Left lung (tissue), 10 donors: ENCODE results near the gene CLUH. TPM values are rescaled to one million over a fixed set of nuclear protein-coding genes. Genes with fewer than 3 reads are reported as not detected.
A peak's percentile ranks its signal among the peaks of the same experiment; 100 is the strongest.

Experiments
- ATAC-seq: fragments of 200-7000 bp; cut with Tn5 transposase; one replicate; pipeline ENCODE4 v1.9.1; 2020; ENCODE audit warnings: moderate library complexity
- DNase-seq, 4 donors: peaks; one replicate each; pipeline ENCODE4 v3.0.0-alpha.2; 2013 to 2020
- H3K27ac ChIP-seq, 2 donors: fragments of 200-600 bp; sonication (generic) in 1 of 2; one replicate each; pipeline versions ENCODE4 v1.5.0 to v1.8.0; 2020 to 2021
- H3K27me3 ChIP-seq, 2 donors: fragments of 200-600 bp; sonication (generic) in 1 of 2; one replicate each; pipeline versions ENCODE4 v1.5.0 to v1.8.0; 2020 to 2021
- H3K36me3 ChIP-seq, 2 donors: fragments of 200-600 bp; sonication (generic) in 1 of 2; one replicate each; pipeline versions ENCODE4 v1.5.0 to v1.8.0; 2020 to 2021
- H3K4me1 ChIP-seq, 2 donors: fragments of 200-600 bp; one replicate each; pipeline ENCODE4 v1.8.0; 2021
- H3K4me3 ChIP-seq, 2 donors: fragments of 200-600 bp; sonication (generic) in 1 of 2; one replicate each; pipeline versions ENCODE4 v1.5.0 to v1.8.0; 2020 to 2021; ENCODE audit warnings: mild to moderate bottlenecking in 1 of 2
- H3K9me3 ChIP-seq, 2 donors: fragments of 200-600 bp; sonication (generic) in 1 of 2; one replicate each; pipeline versions ENCODE4 v1.5.0 to v1.8.0; 2020 to 2021
- intact Hi-C, 2 donors: fragments of 100-400 bp; cut with DNase I; formaldehyde crosslinking; loops; one replicate each; pipeline versions ENCODE4 v1.11.2 to v1.14.2; 2022
- polyA plus RNA-seq, 6 donors: library from polyadenylated mRNA; unstranded; fragments of 120-200 nt; gene quantifications; one replicate each; pipeline ENCODE4 v1.2.1, GENCODE V29; 2013; ENCODE audit not compliant: insufficient read length in 6 of 6
- total RNA-seq, 2 donors: library from RNA; stranded (reverse); fragmentation: NEBNext Ultra II Directional; extraction: Animal tissue kit (Norgen Biotek cat#: 25700); gene quantifications; one replicate each; pipeline ENCODE4 v1.2.1, GENCODE V29; 2021
- TF ChIP-seq, protein P1 (sequence below), 2 donors: fragments of 200-600 bp; sonication (generic) in 1 of 2; IDR thresholded peaks; one replicate each; pipeline versions ENCODE4 v1.5.0 to v1.8.0; 2021; ENCODE audit warnings: antibody characterized with exemption in 2 of 2
- donor health status: DM: no; HTN: yes; CAD: no.
- donor health status: DM: no; HTN: no; CAD: no.

Gene CLUH
- total and polyA plus RNA-seq, 8 donors: 20.9 to 71.8 (median 27.6) TPM

DNA sequence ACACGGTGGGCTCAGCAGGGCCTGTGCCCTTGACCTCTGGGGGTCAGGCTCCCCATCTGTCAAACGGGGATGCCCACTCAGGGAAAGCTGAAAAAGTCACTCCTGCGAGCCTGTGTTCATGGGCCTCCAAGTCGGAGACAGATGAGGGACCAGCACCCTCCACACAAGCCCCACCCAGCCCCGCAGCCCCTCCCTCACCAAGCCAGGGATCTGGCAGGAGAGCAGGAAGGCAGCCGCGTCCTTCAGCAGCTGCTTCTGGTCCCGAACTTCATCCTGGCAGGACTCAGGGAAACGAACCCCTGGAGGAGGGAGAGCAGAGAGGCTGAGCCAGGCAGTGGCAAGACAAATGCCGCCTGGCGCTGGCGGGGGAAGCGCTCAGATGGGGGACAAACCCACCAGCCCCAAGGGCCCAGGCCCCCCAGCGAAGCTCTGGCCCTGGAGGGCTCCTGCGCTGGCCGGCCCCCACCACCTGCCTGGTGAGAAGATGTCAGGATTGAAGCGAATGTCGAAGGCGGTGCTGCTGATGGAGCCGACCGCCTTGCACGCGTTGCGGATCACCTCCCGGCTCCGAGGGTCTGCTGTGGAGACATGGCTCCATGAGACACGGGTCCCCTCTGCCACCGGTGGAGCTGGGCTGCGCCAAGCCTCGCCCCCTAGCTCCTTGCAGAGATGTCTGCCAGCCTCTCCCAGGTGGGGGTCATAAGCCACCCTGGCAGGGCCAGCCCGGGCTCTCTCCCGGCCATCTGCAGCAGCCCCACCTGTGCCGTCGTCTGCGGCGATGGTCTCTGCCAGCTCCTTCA is 15.4 kb downstream of the CLUH start:
- Histone ChIP-seq H3K4me3 (no peak overlapping the region), H3K27me3 (no peaks in the 10 kb centered on the region), H3K36me3 (peaks cover 0 to 98% of the 10 kb centered on the region in 2 donors), H3K27ac (no peak overlapping the region), H3K4me1 (no peaks in the 10 kb centered on the region), H3K9me3 (no peaks in the 10 kb centered on the region)
- ATAC-seq (no peak), DNase-seq (peak in 2 of 4 donors; percentile 27 to 74)
- TF ChIP-seq, protein P1, sequence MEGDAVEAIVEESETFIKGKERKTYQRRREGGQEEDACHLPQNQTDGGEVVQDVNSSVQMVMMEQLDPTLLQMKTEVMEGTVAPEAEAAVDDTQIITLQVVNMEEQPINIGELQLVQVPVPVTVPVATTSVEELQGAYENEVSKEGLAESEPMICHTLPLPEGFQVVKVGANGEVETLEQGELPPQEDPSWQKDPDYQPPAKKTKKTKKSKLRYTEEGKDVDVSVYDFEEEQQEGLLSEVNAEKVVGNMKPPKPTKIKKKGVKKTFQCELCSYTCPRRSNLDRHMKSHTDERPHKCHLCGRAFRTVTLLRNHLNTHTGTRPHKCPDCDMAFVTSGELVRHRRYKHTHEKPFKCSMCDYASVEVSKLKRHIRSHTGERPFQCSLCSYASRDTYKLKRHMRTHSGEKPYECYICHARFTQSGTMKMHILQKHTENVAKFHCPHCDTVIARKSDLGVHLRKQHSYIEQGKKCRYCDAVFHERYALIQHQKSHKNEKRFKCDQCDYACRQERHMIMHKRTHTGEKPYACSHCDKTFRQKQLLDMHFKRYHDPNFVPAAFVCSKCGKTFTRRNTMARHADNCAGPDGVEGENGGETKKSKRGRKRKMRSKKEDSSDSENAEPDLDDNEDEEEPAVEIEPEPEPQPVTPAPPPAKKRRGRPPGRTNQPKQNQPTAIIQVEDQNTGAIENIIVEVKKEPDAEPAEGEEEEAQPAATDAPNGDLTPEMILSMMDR (IDR thresholded peaks at IDR 0.05): no peak
- intact Hi-C loops: no loop called here

DNA sequence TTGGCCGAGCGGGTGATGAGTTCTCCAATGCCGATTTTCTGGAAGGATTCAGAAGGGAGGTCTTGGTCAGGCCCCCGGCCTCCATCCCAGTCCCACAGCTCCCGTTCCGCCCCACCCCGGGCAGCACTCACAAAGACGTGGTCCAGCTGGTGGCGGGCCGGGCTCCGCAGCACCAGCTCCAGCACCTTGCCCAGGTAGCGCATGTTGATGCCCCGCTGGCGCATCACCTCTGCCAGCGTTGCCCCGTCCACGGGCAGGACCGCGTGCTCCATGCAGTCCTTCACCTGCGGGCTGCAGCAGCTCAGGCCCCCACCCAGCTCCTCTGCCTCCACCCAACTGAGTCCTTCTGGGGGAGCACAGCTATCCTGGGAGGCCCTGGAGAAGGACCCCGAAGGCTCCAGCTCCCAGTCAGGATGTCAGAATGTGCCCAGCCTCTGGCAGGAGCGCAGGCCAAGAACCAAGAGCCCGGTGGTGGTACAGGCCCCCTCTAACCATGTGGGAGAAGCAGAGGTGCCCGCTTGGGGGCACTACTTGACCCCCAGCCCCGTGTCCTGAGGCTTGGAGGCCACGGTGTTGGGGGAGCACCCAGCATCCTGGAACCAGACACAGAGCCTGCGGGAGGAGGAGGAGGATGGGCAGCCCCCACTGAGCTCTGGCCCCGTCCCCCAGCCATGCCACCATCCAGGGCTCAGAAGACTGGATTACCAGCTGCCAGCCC is 16.2 kb downstream of the CLUH start:
- no peaks in the 10 kb centered on the region for H3K9me3 ChIP-seq
- no peaks in the 10 kb centered on the region for H3K4me1 ChIP-seq
- intact Hi-C loops: no loop called here
- no peak overlapping the region for H3K27ac ChIP-seq
- H3K36me3 ChIP-seq: peaks cover 0 to 98% of the 10 kb centered on the region in 2 donors
- no peak overlapping the region for H3K4me3 ChIP-seq
- H3K27me3 ChIP-seq: no peaks in the 10 kb centered on the region
- ATAC-seq (no peak), DNase-seq (peak in 2 of 4 donors; percentile 27 to 69)
- TF ChIP-seq, protein P1 (IDR thresholded peaks at IDR 0.05): no peak

DNA sequence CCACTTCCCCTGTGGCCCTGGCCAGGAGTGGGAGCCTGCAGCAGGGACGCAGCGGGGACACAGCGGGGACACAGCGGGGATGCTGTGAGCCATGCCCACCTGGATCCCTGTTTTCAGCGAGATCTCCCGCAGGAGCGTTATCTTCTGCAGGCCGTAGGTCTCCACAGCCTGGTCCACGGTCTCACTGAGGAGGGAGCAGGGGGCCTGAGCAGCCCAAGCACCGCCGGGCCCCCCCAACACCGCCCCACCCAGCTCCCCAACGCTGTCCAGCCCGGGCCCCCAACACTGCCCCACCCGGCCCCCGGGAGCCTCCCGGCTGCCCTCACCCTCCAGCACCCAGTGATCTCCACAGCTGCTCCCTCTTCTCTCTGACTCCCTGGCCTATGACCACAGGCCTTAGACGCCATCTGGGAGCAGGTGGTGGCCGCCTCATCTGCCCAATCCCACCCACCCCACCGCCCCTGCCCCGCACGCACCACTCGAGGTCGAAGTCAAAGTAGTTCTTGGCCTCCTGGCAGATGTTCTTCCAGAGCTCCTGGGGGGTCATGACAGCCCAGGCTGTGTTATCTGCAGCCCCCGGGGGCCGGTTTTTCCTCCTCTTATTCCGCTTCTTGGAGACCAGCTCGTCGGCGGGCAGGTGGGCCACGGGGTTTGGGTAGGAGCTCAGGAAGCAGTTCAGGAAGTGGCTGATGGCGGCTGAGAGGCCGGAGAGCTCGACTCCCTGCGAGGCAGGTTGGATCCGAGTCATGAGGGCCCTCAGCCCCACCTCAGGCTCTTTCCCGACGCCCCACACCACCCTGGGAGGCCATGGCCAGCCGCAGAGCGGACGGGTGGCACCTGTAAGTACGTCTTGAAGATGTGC is 17.0 kb downstream of the CLUH start:
- Histone ChIP-seq H3K36me3 (peaks cover 0 to 94% of the 10 kb centered on the region in 2 donors), H3K4me3 (no peak overlapping the region), H3K27me3 (no peaks in the 10 kb centered on the region), H3K27ac (no peak overlapping the region), H3K4me1 (peaks cover 0 to 2% of the 10 kb centered on the region in 2 donors), H3K9me3 (no peaks in the 10 kb centered on the region)
- intact Hi-C loops: no loop called here
- DNase-seq: peak in 1 of 4 donors; percentile 69
- ATAC-seq: no peak
- TF ChIP-seq, protein P1 (IDR thresholded peaks at IDR 0.05): no peak

DNA sequence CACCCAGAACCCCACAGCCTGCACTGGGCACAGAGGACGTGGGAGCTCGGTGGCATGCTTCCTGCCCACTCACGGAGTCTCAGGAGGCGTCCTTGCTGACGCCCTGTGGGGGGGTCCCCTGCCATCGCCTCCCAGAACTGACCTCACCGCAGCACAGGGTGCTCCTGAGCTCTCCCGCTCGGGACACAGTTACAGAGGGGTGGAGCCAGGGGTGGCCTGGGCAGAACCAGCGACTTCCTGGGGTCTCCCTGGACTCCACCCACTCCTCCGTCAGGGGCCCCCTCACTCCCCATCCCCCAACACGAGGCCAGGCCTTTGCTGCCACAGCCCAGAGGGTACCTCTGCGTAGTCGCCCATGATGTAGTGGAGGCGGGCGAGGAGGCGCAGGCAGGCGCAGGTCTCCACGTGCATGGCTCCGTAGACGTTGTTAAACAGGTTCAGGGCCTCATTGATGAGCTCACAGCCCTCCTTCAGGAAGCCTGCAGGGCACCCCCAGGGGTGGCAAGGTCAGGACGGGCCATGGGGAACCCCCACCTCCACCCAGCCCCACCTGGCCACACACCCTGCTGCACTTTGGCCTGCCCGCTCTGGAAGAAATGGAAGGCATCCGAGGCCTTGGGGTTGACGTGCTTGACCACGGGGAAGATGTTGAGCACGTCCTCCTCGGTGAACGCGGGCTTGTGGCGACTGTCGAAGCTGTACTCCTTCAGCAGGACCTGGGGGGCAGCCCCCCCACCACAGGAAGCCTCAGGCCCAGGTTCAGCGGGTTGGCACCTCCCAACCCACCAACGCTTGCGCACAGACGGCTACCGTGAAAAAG is 17.8 kb downstream of the CLUH start:
- peaks cover 0 to 86% of the 10 kb centered on the region in 2 donors for H3K36me3 ChIP-seq
- no peak for ATAC-seq

More for the DNA sequence above, 17.8 kb downstream of the CLUH start:
- Histone ChIP-seq H3K9me3 (no peaks in the 10 kb centered on the region), H3K4me1 (peaks cover 6 to 10% of the 10 kb centered on the region in 2 donors), H3K27ac (no peak overlapping the region), H3K27me3 (no peaks in the 10 kb centered on the region), H3K4me3 (no peak overlapping the region)
- intact Hi-C loops: no loop called here
- TF ChIP-seq, protein P1 (IDR thresholded peaks at IDR 0.05): no peak
- DNase-seq: peak in 1 of 4 donors; percentile 67
